Adrenal gland (tissue), 5 donors: ENCODE data around the gene KCNJ16.

Experiments
- POLR2A ChIP-seq, 2 donors: fragments of 450-650 bp; IDR thresholded peaks; one replicate each; pipeline ENCODE4 v1.6.1; 2017; ENCODE audit warnings: antibody characterized with exemption in 2 of 2, mild to moderate bottlenecking in 2 of 2, moderate library complexity in 1 of 2
- TF ChIP-seq, protein P1 (sequence below), 6 experiments: fragments of 450-650 bp in 4 of 6; fragments of 200-600 bp in 2 of 6; sonication (generic) in 1 of 6; IDR thresholded peaks; 1 replicate in 5 of 6; 2 replicates in 1 of 6; pipeline versions ENCODE4 v1.5.1 to v1.8.0; 2016 to 2021; ENCODE audit warnings: antibody characterized with exemption in 6 of 6, mild to moderate bottlenecking in 2 of 6, moderate library complexity in 1 of 6
- donor health status: DM: no; HTN: no; CAD: no.

DNA sequence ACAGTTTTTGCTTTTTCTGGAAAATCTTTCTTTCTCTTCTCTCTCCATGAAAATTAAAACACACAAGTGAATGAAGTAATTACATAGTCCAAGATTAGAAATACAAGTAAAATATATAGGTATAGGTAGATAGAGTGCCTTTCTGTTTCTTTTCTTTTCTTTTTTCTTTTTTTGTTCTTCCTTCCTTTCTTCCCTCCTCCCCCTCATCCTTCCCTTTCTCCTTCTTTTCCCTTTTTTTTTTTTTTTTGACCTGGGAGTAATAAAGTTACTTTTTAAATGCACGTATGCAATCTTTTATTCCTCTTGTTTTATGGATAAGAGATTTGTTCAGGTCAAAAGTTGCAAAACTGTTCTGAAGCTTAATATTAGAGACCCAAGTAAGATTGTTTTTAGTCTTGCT lies 59.8 kb downstream of the KCNJ16 start:
- TF ChIP-seq, protein P1, sequence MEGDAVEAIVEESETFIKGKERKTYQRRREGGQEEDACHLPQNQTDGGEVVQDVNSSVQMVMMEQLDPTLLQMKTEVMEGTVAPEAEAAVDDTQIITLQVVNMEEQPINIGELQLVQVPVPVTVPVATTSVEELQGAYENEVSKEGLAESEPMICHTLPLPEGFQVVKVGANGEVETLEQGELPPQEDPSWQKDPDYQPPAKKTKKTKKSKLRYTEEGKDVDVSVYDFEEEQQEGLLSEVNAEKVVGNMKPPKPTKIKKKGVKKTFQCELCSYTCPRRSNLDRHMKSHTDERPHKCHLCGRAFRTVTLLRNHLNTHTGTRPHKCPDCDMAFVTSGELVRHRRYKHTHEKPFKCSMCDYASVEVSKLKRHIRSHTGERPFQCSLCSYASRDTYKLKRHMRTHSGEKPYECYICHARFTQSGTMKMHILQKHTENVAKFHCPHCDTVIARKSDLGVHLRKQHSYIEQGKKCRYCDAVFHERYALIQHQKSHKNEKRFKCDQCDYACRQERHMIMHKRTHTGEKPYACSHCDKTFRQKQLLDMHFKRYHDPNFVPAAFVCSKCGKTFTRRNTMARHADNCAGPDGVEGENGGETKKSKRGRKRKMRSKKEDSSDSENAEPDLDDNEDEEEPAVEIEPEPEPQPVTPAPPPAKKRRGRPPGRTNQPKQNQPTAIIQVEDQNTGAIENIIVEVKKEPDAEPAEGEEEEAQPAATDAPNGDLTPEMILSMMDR (IDR thresholded peaks at IDR 0.05): no peak
- no peak for TF ChIP-seq POLR2A (IDR thresholded peaks at IDR 0.05)
